Activated naive CD4-positive, alpha-beta T cell (primary cell): Measurements from ENCODE around the gene TNXB.

Experiments
- DNase-seq, 4 experiments: peaks; one replicate each; lab custom pipeline; 2025; lab: John Stamatoyannopoulos, UW

TNXB gene, protein sequence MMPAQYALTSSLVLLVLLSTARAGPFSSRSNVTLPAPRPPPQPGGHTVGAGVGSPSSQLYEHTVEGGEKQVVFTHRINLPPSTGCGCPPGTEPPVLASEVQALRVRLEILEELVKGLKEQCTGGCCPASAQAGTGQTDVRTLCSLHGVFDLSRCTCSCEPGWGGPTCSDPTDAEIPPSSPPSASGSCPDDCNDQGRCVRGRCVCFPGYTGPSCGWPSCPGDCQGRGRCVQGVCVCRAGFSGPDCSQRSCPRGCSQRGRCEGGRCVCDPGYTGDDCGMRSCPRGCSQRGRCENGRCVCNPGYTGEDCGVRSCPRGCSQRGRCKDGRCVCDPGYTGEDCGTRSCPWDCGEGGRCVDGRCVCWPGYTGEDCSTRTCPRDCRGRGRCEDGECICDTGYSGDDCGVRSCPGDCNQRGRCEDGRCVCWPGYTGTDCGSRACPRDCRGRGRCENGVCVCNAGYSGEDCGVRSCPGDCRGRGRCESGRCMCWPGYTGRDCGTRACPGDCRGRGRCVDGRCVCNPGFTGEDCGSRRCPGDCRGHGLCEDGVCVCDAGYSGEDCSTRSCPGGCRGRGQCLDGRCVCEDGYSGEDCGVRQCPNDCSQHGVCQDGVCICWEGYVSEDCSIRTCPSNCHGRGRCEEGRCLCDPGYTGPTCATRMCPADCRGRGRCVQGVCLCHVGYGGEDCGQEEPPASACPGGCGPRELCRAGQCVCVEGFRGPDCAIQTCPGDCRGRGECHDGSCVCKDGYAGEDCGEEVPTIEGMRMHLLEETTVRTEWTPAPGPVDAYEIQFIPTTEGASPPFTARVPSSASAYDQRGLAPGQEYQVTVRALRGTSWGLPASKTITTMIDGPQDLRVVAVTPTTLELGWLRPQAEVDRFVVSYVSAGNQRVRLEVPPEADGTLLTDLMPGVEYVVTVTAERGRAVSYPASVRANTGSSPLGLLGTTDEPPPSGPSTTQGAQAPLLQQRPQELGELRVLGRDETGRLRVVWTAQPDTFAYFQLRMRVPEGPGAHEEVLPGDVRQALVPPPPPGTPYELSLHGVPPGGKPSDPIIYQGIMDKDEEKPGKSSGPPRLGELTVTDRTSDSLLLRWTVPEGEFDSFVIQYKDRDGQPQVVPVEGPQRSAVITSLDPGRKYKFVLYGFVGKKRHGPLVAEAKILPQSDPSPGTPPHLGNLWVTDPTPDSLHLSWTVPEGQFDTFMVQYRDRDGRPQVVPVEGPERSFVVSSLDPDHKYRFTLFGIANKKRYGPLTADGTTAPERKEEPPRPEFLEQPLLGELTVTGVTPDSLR (N-terminal part only)

DNA sequence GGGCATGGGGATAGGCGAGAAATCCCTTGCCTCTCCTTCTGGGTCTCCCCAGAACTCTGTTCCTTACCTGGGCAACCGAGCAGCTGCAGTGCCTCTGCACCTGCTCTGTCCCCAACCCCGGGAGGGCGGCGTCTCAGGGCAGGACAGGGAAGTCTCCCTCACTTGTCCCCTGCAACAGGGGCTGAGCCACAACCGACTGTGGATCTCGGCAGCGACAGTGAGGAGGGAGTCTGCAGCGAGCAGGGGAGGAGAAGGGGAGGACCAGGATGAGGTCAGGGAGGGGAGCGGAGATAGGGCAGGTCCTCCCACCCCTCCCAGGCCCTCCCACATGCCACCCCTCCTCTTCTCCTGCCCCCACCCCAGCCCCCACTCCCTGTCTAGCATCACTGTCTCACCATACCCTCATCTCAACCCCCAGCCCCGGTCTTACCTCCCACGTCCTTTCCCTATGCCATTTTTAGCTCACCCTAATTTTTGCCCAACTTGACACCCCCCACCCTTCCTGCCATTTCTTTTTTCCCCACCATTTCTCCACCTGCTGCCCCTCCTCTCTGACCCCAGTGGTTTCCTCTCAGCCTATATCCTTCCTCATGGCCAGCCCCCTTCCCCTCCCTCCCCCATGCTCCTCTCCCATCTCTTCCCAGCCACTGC, at the start of gene TNXB:
Gene TNXB, minus strand, starts transcription at position 225 of the 651 bp plus-strand sequence. CDS start 11,140 bp downstream, outside the sequence.
- DNase-seq = no peak

DNA sequence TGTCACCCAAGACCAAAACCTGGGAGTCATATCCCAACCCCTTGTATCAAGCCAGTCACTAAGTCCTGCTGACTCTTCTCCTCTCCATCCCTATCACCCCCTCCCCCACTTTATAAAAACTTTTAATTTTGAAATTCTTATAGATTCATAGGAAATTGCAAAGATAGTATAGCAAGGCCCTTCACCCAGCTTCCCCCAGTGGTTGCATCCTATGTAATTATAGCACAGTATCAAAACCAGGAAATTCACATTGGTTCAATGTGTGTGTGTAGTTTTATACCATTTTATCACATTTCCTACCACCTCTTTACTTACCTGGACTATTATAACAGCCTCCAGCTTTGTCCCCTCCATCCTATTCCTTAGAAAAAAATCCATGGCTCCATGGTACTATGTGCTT, 48.9 kb upstream of the TNXB start:
- no peak for DNase-seq

DNA sequence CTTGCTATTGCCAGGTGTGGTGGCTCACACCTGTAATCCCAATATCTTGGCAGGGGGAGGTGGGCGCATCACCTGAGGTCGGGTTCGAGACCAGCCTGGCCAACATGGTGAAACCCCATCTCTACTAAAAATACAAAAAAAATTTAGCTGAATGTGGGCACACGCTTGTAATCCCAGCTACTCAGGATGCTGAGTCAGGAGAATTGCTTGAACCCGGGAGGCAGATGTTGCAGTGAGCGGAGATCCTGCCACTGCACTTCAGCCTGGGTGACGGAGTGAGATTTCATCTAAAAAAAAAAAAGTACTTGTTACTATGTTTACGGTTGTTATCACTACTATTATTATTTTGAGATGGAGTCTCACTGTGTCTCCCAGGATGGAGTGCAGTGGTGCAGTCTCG, 47.8 kb upstream of the TNXB start:
- DNase-seq = no peak

DNA sequence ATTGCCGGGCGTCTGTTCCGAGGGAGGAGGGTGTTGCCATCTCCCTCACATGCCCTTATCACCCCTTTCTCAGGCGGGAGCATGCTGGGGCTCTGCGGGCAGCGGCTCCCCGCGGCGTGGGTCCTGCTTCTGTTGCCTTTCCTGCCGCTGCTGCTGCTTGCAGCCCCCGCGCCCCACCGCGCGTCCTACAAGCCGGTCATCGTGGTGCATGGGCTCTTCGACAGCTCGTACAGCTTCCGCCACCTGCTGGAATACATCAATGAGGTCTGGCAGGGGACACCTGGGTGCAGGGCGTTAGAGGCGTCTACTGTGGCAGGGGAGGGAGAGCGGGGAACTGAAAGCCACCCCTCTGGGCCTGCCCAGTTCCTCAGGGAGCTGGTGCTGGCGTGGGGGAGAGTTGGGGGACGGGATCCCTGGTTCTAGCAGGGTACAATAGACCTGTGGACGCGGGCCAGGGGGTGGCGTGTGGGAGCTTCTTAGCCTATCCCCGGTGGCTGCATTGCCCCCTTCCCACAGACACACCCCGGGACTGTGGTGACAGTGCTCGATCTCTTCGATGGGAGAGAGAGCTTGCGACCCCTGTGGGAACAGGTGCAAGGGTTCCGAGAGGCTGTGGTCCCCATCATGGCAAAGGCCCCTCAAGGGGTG, 45.5 kb upstream of the TNXB start:
- peak in 3 of 4 experiments; percentile 36 to 42 (median 40) for DNase-seq

DNA sequence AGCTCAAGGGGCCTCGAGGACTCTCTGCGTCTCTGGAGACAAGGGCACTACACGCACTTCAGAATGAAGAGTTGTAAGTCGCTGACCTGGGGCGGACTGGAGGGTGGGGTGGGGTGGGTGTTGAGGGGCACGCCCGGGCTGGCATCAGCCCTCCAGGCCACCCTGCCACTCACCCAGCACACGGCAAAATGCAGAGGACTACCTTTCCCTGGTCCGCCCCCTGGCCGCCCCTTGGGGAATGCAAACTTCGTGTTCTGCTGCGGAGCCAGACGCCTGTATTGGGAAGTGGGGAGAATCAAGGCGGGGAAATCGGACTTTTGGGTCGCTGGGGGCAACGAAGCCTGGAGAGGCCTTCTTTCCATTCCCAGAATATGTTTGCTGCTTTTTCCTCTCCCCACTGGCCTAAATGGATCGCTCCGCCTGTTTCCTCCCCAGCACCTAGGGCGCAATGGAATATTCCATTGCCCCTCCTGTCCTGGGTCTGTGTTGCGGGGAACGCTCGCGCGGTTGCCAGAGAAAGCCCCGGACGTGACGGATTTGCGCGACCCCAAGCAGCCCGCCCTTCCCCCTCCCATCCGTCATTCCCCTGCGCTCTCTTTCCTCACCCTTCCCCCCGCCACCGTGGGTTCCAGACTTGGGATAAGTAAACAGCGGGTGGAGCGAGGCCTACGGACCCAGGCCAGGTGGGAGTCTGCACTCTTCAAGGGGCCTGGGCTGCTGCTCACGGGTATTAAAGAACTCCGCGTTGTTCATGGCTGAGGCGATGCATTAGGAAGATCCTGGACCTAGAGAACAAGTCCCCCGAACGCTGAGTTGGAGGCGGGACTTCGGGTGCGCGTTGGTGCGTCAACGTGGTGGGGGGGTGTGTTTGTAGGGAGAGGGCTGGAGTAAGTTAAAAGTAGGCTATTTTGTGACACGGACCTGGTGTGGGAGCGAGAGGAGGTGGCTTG, 44.7 kb upstream of the TNXB start, which contains the start of gene PPT2:
Gene PPT2, plus strand, starts transcription at position 578 of the 950 bp plus-strand sequence. CDS start 454 bp downstream, outside the sequence.
- DNase-seq = peak; percentile 33 to 55 (median 48)

DNA sequence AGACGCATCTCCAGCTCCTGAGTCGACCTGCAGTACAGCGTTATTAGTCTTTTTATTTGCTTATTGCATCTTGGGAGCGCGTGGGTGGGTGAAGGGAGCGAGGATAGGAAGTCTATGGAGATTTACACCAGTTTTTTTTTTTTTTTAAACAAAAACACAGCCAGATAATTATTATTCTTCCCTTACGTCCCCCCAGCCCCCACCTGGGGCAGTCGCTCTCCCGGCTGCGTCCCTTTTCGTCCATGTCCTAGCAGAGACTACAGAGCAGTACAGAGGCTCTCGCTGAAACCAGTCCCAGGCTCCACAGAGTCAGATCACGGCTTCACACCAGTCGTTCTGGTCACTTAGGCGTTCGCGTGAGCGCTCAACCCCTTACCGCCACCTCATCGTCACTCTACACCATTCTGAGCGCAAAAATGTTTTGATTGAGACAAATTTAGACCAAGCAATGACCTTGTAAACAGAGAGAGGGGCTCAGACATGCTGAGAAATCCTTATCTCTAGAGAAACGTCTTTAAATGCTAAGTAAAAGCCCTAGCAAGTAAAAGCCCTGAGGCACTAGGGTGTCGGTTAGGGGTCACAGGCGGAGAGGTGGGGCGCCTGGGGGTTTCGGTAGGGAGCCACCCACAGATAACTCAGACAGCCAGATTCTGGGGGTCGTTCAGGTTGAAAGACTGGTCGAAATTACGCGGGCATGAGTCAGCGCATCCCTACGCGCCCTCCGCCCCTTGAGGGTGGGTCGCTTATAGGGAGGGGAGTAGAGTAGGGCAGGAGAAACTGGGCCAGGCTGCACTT, 43.8 kb upstream of the TNXB start:
- no peak for DNase-seq

DNA sequence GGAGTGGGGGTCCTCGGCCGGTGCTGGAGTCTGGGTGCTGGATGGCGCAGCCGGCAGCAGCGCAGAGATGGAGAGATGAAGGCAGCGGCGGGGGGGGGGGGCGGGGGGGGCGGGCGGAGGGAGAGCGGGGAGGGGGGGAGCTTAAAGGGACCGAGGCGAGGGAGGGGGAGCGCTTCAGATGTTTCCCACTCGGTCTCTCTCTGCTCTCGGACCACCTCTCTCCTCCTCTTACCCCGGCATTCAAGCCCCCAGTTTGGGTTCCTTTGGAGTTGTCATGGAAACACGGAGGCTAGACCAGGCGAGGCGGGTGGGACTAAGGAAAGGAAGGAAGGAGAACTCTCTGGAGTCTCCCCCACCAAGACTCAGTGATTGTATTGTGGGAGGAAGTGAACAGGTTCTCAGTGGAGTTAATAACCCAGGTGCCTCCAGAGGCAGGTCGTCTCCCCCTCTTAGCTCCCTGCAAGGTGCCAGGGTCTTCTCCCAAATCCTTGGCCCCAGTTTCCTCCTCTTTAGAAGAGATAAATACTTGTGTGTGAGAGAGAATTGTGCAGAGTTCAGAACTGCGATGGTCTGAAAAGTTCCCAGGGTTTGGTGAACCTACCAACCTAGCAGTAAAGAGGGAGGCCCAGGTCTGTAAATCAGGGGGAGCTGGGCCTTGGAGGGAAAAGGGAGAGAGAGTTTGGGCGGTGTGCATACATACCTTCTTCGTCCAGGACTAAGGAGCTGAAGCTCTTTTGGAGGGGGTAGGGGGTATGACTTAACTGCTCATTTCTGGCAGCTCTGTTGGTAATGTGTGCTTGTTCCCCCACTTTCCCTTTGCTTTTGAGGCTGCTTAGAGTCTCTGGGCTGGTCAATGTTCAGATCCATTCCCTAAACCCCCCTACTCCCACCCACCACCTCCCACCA, 43.0 kb upstream of the TNXB start, which contains the start of gene PRRT1:
Gene PRRT1, minus strand, starts transcription at position 77 of the 906 bp plus-strand sequence. CDS start 112 bp downstream, outside the sequence.
- DNase-seq = no peak

DNA sequence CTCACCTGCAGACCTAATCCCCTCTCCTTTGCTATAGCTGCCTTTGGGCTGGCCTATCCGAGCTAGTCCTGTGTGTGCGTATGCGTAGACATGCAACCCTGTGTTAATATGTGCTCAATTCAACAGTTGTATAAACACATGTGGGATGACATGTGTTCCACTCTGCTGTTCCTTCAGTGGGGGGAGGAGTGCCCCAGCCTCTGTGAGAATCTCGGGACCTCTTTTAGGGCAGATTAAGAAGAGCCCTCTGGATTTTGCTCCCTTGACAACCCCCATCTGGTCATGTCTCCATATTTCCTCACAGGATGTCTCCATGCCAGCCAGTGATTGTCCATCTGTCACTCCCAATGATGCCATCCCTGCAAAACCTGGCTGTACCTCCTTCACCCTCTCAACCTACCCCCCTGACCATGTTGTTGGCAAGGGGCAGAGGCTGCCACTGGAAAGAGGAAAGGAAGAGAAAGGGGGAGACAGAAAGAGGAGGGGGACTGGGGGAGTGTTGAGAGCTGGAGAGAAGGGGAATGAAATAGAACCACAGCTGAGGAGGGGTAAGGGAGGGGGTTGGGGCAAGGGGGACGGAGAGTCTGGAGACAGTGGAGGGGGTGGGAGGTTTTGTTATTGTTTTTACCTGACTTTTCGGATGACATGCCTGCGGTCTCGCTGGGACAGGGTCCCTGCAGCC, 42.2 kb upstream of the TNXB start:
- DNase-seq = no peak

DNA sequence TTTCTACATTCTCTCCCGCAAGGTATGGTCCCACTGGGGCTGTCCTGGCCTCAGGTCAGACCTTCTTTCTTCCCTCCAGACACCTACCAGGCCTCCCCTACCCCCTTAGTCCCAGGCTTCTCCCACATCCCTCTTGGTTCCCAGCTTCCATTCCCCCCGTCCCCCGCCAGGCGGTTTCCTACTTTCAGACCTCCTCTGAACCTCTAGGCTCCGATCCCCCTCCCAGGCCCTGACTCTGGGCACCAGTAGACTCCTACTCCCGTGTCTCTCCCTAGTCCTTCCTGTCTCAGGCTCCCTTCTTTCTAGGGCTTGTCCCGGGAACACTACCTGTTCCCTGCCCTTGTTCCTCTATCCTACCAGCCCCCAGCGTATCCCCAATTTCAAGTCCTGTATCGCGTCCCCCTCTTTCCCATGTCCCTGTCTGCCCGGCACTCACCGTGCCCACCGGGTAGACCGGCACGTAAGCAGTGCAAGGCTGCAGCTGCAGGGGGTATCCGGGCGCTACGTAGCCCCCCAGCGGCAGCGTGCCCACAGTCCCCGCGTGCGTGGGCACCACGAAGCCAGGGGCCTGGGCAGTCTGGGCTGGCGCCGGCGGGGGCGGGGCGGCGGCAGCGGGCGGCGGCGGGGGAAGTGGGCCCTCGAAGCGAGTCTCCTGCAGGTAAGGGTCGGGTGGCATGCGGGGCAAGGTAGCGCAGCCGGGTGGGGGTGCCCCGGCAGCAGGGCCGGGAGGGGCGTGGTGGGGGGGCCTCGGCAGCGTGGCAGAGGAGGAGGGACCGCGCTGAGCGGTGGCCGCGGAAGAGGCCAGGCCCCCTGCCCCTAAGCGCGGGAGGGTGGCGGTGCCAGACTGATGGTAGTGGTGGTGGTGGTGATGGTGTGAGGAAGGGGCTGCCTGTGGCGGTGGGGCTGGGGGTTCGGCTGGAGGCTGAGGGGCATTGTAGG, 41.1 kb upstream of the TNXB start:
- DNase-seq = no peak

DNA sequence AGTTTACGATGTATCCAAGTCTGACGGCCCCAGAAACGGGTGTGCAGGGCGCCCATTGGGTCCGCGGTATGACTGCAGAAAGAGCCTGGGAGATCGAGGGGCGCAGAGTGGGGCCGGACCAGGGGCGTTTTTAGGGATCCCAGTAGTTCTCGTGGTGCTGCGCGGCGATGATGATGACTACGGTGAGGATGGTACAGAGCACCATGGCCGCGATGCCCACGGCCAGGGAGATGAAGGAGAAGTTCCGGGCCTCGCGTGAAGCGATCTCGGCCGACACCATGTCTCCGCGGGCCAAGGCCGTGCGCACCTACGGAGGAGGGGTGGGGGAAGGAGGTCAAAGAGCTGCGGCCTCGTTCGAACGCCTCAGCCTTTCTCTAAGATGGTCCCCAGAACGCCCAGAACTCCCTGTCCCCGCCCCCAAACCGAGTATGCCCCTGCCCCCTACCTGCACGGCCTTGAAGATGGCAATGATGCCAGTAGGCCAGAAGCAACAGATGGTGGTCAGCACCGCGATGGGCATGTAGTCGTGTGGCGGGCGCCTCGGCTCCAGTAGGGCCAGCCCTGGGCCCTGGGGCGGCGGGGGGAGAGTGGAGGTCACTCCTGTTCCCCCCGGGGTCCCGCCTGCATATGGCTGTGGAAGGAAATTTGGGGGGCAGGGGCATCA, 40.1 kb upstream of the TNXB start:
- DNase-seq = no peak

DNA sequence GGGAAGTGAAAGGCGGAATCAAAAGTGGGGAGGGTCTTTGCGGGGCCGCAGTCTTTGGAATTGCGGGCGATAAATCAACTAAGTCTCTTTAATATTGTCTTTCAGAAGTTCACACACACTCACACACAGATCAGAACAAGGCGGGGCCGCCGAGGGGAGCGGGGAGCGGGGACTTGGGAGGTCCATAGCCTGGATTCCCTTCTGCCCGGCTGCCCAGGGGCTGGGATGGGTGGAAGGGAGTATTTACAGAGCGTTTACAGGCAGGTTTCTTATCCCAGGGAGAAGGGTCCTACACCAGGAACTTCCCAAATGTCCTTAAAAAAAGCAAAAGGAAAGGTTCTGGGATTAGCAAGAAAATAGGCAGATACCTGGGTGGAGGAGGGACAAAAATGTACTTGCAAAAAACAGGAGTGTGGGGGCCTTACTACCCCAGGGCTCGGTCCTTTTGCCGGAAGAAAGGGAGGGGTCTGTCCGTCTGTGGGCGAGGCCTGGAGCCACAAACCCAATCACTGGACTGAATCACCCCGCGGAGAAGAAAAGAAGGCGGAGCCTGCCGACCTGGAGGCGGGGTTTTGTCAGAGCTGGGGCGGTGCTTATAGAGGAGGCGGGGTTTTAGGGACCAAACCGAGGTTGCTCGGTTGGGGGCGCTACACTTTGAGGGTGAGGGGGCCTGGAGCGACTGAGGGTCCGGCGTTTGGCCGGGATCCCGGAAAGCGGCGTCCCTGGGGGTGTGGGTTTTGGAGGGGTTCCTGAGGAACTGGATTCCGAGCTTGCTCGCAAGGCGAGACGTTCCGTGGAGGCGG, 39.4 kb upstream of the TNXB start:
- peak; percentile 28 to 65 (median 52) for DNase-seq

DNA sequence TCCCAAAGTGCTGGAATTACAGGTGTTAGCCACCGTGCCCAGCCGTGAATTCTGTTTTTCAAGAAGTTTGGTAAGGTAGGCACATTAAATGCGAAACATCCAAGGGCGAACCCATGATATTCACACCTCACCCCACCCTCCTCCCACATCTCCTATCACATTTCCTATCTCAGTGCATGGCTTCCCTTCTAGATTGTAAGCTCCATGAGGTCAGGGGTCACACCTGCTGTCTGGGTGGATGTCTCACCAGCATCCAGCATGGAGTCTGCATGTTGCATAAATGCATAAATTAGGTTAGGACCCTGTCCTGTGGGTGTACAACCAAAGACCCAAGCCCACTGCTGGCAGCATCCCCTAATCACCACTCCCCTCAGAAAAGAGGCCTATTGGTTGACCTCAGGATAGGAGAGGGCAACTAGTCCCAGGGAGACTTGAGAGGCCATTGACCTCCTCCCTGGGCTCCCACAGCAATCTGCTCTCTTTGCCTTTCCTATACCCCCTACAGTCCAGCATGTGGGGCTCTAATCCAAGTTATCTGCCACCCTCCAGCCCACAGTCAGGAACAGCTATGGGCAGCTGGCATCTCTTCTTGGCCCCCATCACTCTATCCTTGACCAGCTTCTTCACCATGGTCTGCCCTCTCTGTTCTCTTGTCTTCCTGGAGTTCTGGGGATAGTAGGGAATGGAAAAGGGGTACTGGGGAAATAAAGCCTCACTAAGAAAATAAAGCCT, 38.4 kb upstream of the TNXB start:
- no peak for DNase-seq

DNA sequence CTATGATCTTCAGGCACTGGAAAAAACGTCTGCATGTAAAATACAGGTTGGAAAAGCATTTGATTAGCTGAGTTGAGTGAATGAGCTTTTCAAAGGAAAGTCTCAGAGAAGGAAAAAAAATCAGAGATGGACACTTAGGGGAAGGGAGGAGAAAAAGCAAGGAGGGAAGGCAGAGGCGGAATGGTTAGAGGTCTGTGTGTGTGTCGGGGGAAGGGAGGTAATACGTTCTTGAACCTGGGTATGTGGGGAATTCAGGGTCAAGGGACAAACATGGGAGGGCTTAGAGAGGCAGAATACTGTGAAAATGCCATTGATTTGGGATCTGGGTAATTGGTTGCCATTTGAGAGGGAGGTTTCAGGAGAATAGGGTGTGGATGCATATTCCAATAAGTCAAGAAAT, 37.5 kb upstream of the TNXB start:
- DNase-seq = no peak

DNA sequence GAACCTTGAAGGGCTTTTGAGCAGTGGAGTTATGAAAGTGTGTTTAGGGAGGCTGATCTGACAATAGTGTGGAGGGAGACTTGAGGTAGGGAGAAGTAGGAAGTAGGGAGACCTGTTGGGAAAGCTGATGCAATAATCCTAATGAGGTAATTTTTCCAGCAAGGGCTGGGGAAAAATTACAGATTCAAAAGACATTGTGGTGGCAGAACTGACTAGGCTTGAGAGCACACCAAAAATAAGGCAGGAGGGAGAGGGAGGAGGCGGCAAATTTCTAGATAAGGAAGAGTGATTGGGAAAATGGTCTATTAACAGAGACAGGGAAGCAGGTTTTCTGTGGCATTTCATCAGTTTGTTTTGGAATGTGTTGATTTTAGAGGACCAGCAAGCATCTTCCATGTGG, 37.1 kb upstream of the TNXB start:
- DNase-seq = no peak
